SJSA1 (cell line): ENCODE measurements around the gene DECR2. TPM values are rescaled to one million over a fixed set of nuclear protein-coding genes. Genes with fewer than 3 reads are reported as not detected.
A peak's percentile ranks its signal among the peaks of the same experiment; 100 is the strongest.

Source experiments
- DNase-seq, 2 experiments: peaks; one replicate each; pipeline ENCODE4 v3.0.0-alpha.2; 2015 to 2020; ENCODE audit warnings: low spot score in 2 of 2, low read depth in 1 of 2
- H3K27ac ChIP-seq: fragments of 250-450 bp; sonication (Bioruptor Pico); 2 replicates; pipeline ENCODE4 v1.5.1; 2020; ENCODE audit warnings: mild to moderate bottlenecking, moderate library complexity
- H3K27me3 ChIP-seq: fragments of 250-450 bp; sonication (Bioruptor Pico); replicated peaks from 2 replicates; pipeline ENCODE4 v1.5.1; 2020; ENCODE audit warnings: mild to moderate bottlenecking, moderate library complexity
- H3K36me3 ChIP-seq: fragments of 250-450 bp; sonication (Bioruptor Pico); 2 replicates; pipeline ENCODE4 v1.5.1; 2020; ENCODE audit warnings: mild to moderate bottlenecking
- H3K4me1 ChIP-seq: fragments of 250-450 bp; sonication (Bioruptor Pico); replicated peaks from 2 replicates; pipeline ENCODE4 v1.6.1; 2021; ENCODE audit warnings: mild to moderate bottlenecking
- H3K4me3 ChIP-seq: fragments of 250-450 bp; sonication (Bioruptor Pico); 2 replicates; pipeline ENCODE4 v1.5.1; 2020; ENCODE audit warnings: mild to moderate bottlenecking
- H3K9me3 ChIP-seq: fragments of 250-450 bp; sonication (Bioruptor Pico); replicated peaks from 2 replicates; pipeline ENCODE4 v1.5.1; 2020; ENCODE audit warnings: mild to moderate bottlenecking
- total RNA-seq: library from RNA; depleted of rRNA; stranded (reverse); fragments of >200 nt; shearing (Covaris generic); gene quantifications from 2 replicates; pipeline ENCODE4 v1.2.3, GENCODE V29; 2014

DECR2 gene
- total RNA-seq, 1 experiment from 2014 or later, result 5.8 TPM

GRCh38 chr16:441447-441846 is 39.8 kb downstream of the DECR2 start:
- H3K4me1 ChIP-seq, result peaks cover 6% of the 10 kb centered on the region
- DNase-seq, result no peak
- H3K27ac ChIP-seq, result no peak overlapping the region
- H3K4me3 ChIP-seq, result no peak overlapping the region
- H3K27me3 ChIP-seq, result no peaks in the 10 kb centered on the region
- peaks cover 2% of the 10 kb centered on the region for H3K36me3 ChIP-seq
- H3K9me3 ChIP-seq, result no peaks in the 10 kb centered on the region

DNA sequence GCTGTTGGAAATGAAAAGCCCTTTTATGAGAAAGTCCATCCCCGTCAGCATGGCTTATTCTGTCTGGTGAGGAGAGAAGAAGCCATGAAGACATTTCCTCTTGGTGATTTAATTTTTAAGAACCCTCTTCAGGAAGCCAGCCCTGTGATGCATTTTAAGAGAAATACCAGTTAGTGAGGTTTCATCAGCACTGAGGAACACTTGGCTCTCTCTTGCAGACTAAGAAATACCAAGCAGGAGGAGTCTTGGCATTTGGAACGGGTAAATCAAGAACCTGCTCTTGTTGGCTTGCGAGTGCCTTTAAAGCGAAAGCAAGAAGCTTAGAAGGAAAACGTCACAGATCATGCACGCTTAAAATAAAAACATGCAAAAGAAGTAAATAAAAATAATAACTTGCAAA is 41.3 kb downstream of the DECR2 start:
- no peak overlapping the region for H3K27ac ChIP-seq
- H3K4me1 ChIP-seq, result peaks cover 6% of the 10 kb centered on the region
- H3K4me3 ChIP-seq, result no peak overlapping the region
- no peak for DNase-seq
- no peaks in the 10 kb centered on the region for H3K27me3 ChIP-seq
- peaks cover 2% of the 10 kb centered on the region for H3K36me3 ChIP-seq
- no peaks in the 10 kb centered on the region for H3K9me3 ChIP-seq

DNA sequence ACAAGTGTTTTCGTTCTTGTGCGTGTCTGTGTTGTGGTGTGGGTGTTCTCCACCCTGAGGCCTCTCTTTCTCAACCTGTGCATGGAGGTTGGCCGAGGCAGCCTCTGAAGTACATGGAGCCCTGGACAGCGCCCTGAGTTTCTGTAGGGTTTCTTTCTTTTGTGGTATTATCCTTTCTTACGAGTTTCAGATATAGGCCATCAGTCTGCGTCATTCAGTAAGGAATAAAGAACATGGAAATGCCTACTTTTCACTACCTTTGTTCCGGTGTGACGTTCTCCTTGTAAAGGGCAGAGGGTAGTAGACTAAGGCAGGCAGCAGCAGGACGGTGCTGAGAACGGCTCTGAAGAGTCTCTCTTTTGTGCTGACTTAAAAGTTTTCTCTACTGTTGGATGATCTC is 42.3 kb downstream of the DECR2 start:
- no peaks in the 10 kb centered on the region for H3K27me3 ChIP-seq

DNA sequence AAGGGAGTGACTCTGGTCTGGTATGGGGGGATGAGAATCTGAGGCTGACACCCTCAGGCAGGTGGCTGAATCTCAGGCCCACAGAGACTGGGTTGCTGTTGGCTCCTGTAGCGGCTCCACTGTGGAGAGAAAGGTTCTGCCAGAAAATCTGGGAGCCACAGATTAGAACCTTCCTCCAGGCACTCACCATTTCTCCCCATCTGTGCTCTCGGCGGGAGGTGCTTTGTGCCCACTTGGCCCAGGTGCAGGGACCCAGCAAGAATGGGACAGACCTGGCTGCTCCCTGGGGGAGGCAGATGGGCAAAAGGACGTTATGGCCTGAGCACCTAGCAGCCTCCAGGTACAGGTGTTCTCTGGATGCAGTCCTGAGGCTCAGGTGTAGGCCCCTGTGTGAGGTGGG is 43.9 kb downstream of the DECR2 start:
- Histone ChIP-seq H3K36me3 (no peaks in the 10 kb centered on the region), H3K4me3 (no peak overlapping the region), H3K9me3 (no peaks in the 10 kb centered on the region), H3K27ac (no peak overlapping the region), H3K27me3 (no peaks in the 10 kb centered on the region), H3K4me1 (peaks cover 6% of the 10 kb centered on the region)
- no peak for DNase-seq

More for the DNA sequence above, 42.3 kb downstream of the DECR2 start:
- Histone ChIP-seq H3K36me3 (peaks cover 2% of the 10 kb centered on the region), H3K4me1 (peaks cover 6% of the 10 kb centered on the region), H3K4me3 (no peak overlapping the region), H3K9me3 (no peaks in the 10 kb centered on the region), H3K27ac (no peak overlapping the region)
- no peak for DNase-seq

DNA sequence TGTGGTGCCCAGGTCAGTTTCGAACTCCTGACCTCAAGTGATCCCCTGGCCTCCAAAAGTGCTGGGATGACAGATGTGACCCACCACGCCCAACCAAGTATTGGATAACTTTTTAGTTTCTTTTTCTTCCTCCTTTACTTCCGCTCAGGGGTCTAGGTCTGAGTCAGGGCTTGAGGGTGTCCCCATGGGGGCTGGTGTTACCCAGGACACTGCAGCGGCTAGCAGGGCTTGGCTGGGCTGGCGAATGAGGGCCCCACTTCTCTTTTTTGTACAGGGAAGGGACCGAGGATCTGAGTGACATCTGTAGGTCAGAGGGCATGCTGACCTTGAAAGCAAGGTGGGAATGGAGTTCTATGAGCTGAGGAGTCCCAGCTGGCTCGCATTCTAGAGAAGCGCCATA is 48.7 kb downstream of the DECR2 start:
- Histone ChIP-seq H3K9me3 (no peaks in the 10 kb centered on the region), H3K4me1 (peaks cover 6% of the 10 kb centered on the region; the same call in 1 of the 2 replicates), H3K27me3 (no peaks in the 10 kb centered on the region), H3K27ac (no peak overlapping the region), H3K36me3 (no peaks in the 10 kb centered on the region), H3K4me3 (no peak overlapping the region)
- DNase-seq, result no peak

- H3K27me3 ChIP-seq, result no peaks in the 10 kb centered on the region
- no peaks in the 10 kb centered on the region for H3K36me3 ChIP-seq
- no peak for DNase-seq
- H3K27ac ChIP-seq, result no peak overlapping the region
- H3K4me1 ChIP-seq, result peaks cover 6% of the 10 kb centered on the region; the same call in 1 of the 2 replicates
- no peaks in the 10 kb centered on the region for H3K9me3 ChIP-seq
- no peak overlapping the region for H3K4me3 ChIP-seq
Observed at GRCh38 chr16:450785-451512, 49.3 kb downstream of the DECR2 start.

DNA sequence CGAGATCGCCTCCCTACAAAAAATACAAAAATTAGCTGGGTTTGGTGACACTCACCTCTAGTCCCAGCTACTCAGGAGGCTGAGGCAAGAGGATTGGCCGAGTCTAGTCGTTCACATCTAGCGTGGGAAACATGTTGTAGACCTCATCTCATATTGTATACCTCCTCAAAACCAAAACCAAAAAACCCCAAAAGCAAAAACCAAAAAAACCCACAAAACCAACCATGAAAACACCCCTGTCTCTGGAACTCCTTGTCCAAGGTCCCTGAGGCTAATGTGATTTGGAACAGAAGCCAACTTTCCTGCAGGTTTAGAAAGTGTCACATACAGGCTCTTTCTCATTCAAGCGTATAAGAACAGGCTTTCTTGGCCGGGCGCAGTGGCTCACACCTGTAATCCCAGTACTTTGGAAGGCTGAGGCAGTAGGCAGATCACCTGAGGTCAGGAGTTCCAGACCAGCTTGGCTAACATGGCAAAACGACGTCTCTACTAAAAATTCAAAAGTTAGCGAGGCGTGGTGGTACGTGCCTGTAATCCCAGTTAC is 52.8 kb downstream of the DECR2 start:
- H3K4me3 ChIP-seq, result no peak overlapping the region

DNA sequence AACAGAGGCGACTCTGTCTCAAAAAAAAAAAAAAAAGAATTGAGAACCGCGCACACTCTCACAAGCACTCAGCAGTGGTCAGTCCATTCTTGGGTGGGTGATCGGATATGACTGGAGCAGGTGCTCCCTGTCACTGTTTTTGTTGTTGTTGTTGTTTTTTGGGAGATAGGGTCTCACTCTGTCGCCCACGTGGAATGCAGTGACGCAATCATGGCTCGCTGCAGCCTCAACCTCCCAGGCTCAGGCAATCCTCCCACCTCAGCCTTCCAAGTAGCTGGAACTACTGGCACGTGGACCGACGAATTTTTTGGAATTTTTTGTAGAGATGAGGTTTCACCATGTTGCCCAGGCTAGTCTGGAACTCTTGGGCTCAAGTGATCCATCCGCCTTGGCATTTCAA is 53.8 kb downstream of the DECR2 start:
- Histone ChIP-seq H3K9me3 (no peaks in the 10 kb centered on the region), H3K36me3 (no peaks in the 10 kb centered on the region), H3K4me1 (peaks cover 6% of the 10 kb centered on the region; the same call in 1 of the 2 replicates), H3K27me3 (no peaks in the 10 kb centered on the region), H3K4me3 (no peak overlapping the region), H3K27ac (no peak overlapping the region)
- no peak for DNase-seq

More for the DNA sequence above, 52.8 kb downstream of the DECR2 start:
- Histone ChIP-seq H3K27me3 (no peaks in the 10 kb centered on the region), H3K9me3 (no peaks in the 10 kb centered on the region), H3K36me3 (no peaks in the 10 kb centered on the region), H3K27ac (no peak overlapping the region), H3K4me1 (peaks cover 6% of the 10 kb centered on the region; the same call in 1 of the 2 replicates)
- DNase-seq, result no peak

DNA sequence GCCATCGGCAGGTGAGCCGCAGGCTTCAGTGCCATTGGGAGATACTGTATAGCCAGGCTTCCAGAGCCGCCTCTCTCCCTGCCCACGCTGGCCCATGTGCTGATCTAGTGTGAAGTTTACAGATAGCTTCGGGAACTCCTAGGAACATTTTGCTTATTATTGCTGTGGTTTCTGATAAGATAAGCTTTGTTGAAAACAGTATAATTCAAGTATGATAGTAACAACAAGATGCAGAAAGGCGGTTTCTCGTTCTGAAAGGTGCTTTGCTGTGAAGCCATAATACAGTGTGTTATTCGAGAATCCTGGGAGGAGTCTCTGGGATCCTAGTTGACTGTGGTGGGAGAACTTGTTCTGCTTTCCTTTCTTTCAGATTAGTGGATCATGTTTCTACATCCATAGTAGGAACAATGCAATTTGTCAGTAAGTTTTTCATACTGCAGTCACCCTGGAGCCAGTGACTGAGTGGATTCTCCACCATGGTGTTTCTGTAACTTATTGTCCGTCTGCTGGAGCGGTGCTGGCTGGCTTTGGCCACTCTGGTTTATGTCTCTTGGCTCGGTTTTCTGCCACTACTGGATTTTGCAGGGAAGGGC is 55.3 kb downstream of the DECR2 start:
- Histone ChIP-seq H3K9me3 (no peaks in the 10 kb centered on the region), H3K4me3 (no peak overlapping the region), H3K27ac (no peak overlapping the region), H3K4me1 (peaks cover under 1% of the 10 kb centered on the region; the same call in 1 of the 2 replicates), H3K36me3 (no peaks in the 10 kb centered on the region), H3K27me3 (no peaks in the 10 kb centered on the region)
- peak in 1 of 2 experiments; percentile 5 for DNase-seq

- Histone ChIP-seq H3K4me3 (no peak overlapping the region), H3K4me1 (no peaks in the 10 kb centered on the region), H3K27ac (no peak overlapping the region), H3K9me3 (no peaks in the 10 kb centered on the region), H3K27me3 (no peaks in the 10 kb centered on the region), H3K36me3 (no peaks in the 10 kb centered on the region)
- no peak for DNase-seq
Observed at GRCh38 chr16:457732-458400, 56.2 kb downstream of the DECR2 start.

DNA sequence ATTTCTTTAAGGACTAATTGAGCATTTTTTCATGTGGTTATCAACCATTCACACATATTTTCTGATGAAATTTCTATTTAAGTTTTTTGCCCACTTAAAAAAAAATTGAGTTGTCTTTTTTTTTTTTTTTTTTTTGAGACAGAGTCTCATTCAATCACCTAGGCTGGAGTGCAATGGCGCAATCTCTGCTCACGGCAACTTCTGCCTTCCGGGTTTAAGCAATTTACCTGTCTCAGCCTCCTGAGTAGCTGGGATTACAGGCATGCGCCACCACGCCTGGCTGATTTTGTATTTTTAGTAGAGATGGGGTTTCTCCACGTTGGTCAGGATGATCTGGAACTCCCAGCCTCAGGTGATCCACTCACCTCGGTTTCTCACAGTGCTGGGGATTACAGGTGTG is 58.1 kb downstream of the DECR2 start:
- no peak overlapping the region for H3K4me3 ChIP-seq
- H3K36me3 ChIP-seq, result no peaks in the 10 kb centered on the region
- no peak overlapping the region for H3K27ac ChIP-seq
- H3K27me3 ChIP-seq, result no peaks in the 10 kb centered on the region
- H3K9me3 ChIP-seq, result no peaks in the 10 kb centered on the region
- no peak for DNase-seq
- no peaks in the 10 kb centered on the region for H3K4me1 ChIP-seq

- no peak for DNase-seq
- no peaks in the 10 kb centered on the region for H3K36me3 ChIP-seq
- no peak overlapping the region for H3K27ac ChIP-seq
- no peaks in the 10 kb centered on the region for H3K27me3 ChIP-seq
- H3K4me3 ChIP-seq, result no peak overlapping the region
- no peaks in the 10 kb centered on the region for H3K9me3 ChIP-seq
- H3K4me1 ChIP-seq, result no peaks in the 10 kb centered on the region
Observed at GRCh38 chr16:460787-461186, 59.1 kb downstream of the DECR2 start.
